ENCODE data around the gene SDCCAG8.

Gene SDCCAG8

DNA sequence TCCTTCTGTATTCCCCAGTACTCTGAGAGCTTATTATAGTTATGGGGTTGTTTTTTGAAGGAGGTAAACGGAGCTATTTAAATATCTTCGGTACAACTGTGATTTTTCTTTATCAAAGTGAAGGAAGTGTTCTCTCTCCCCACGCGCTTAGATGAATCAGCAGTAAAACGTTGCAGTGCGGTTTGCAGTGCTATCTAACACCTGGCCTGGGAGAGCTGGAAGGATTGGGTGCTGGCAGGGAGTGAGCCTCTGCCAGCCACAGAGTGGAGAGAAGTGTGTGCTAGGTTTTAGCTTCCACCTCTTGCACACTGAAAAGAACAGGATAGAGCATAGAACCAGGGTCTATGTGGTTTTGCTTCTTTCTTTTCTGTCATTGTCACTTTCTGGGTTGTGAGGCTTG, 165.9 kb downstream of the SDCCAG8 start:
- no peak for DNase-seq (ENCODE audit: low spot score)

DNA sequence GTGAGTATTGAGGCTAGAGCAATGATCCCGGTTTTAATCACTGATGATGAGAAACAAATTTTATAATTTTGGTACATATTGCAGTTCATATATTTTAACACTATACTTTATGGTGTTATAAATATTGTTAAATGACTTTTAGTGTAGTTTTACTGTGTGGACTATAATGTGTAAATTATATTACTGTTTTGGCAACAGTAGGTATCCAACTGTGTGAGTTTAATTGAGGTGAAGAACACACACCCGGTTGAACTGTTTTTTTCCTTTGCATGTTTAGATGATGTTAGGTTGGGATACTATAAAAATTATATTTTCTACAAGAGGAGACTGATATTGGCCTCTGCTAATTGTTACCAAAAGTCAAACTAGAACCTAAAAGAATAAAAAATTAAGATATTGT, 166.5 kb downstream of the SDCCAG8 start:
- no peak for DNase-seq (ENCODE audit: low spot score)

DNA sequence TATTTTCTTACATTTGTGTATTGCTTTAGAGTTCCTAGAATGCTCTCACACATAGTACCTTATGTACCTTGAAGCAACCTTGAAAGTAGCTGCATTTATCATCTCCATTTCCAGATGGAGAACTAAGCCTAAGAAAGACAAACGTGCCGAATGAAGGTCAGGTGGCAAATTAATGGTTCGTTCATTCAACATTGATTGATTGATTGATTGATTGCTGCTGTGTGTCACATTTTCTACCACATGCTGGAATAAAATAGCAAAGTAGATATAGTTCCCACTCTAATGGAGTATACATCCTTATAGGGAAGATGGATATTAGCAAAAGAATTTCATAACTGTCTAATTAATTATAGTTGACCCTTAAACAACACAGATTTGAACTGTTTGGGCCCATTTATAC, 172.2 kb downstream of the SDCCAG8 start:
- no peak for DNase-seq (ENCODE audit: low spot score)

DNA sequence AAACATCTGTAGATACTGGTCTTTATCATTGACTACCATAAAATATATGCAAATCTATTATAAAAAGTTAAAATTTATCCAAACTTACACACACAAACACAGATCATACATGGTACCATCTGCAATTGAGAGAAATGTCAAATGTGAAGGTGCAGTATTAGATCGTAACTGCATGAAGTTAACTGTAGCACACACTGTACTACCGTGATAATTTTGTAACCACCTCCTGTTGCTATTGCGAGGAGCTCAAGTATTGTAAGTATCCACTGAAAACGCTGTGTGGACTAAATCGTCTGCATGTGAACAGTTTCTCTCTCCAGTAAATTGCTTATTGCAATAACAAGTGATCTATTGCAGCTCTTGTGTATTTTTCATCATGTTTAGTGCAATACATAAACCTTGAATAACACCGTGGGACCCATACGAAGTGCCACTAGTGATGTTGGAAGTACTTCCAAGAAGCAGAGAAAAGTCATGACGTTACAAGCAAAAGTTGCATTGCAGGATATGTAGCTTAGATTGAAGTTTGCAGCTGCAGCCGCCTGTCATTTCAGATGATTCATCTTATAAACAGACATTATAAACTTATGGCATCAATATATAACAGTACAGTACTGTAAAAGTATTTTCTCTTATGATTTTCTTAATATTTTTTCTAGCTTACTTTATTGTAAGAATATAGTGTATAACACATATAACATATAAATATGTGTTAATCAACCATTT, 172.9 kb downstream of the SDCCAG8 start:
- DNase-seq (ENCODE audit: low spot score) = no peak

DNA sequence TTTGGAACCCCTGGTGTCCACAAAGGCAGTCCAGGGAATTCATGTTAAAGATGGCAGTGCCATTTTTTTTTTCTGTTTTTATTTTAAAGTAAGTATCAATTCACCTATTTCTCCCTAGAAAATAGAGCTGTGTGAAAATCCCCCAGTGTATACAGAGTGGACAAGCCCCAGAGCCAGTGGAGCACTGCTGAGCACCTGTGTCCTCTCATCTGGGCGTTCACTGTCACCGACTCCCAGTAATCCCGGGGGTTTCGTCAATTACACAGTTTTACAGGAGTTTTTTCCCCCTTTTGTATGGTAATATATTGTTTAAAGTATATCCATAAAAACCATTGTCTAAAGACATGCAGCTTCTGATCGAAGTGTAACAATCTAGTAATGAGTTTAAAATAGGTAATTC, 175.8 kb downstream of the SDCCAG8 start:
- no peak for DNase-seq (ENCODE audit: low spot score)

DNA sequence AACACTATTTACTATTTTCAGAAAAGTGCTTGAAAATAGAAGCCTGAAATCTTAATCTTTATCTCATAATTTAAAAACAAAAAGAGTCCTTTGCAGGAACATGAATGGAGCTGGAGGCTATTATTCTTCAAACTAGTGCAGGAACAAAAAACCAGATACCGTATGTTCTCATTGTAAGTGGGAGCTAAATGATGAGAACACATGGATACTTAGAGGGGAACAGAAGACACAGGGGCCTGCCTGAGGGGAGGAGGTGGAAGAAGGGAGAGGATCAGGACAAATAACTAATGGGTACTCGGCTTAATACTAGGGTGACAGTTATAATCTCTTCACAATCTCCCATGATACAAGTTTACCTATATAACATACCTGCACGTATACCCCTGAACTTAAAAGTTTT, 176.3 kb downstream of the SDCCAG8 start:
- no peak for DNase-seq (ENCODE audit: low spot score)

DNA sequence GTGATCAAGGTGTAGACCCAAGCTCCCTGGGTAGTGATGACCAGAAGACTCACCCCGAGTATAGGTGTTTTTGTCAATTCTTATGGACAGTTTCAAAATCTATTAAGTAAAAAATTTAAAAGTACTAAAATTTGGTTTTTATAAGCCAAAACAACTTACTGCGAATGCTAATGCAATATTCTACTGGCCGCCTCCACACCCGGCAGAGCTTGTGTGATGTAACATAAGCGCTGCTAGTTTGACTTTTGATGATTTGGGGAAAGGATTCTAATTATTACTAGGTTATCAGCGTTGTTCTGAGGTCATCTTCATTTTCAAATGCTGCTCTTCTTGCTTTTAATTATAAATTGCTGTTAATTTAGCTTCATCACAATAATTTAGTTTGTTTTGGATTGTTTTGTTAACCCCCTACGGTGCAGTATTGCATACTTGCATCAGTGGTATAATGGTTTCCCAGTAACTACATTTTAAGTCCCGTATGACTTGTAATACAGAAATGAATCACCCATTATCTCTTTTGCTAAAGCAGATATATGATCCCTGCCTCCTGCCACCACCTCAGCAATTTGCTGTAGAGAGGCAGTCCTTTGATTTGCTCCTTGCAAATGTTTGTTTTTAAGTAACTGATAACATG, 178.0 kb downstream of the SDCCAG8 start:
- no peak for DNase-seq (ENCODE audit: low spot score)

DNA sequence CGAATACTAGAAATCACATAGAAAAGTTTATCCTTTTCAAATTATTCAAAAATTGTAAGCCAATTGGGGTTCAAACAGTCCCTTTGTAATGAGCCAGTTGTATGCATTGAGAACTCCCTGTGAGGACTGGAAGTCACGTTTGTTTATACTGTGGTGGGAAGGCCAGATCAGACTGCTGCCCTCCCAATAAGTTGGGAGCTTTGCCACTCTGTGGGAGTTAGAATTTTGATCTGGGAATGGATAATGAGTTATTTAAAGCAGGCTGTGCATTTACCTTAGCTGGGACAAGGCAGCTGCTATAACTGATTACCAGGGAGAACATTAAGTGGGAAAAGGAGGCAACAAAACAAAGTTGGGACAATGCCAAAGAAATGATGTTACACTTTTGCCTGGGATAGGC, 178.8 kb downstream of the SDCCAG8 start:
- no peak for DNase-seq (ENCODE audit: low spot score)

DNA sequence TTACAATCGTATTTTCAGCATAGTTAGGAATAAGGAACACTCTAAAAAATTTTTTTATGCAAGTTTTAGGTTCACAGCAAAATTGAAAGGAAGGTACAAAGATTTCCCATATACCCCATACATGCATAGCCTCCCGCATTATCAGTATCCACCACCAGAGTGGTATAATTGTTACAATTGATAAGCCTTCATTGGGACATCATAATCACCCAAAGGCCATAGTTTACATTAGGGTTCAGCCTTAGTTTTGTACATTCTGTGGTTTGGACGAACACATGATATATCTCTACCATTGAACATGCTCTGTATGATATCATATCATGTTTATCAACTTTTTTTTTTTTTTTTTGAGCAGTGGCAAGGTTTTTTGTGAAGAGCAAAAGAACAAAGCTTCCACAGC, 180.0 kb downstream of the SDCCAG8 start:
- no peak for DNase-seq (ENCODE audit: low spot score)

DNA sequence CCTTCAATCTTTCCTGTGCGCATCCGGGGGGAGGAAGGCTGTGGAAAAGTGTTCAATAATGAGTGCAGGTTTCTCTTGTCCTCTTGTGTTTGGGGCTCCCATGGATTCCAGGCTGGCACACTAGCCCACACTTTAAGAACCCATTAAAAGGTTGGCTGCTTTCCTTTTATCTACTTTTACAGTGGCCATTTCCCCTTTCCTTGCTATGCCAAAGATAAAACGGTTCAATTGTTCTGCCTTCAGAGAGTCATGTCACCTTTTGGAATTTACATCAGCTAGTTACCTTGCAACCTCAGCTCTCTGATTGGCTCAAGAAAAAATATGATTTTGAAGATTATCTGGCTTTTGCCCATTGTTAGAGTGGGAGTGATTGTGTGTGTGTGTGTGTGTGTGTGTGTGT, 182.3 kb downstream of the SDCCAG8 start:
- no peak for DNase-seq (ENCODE audit: low spot score)

DNA sequence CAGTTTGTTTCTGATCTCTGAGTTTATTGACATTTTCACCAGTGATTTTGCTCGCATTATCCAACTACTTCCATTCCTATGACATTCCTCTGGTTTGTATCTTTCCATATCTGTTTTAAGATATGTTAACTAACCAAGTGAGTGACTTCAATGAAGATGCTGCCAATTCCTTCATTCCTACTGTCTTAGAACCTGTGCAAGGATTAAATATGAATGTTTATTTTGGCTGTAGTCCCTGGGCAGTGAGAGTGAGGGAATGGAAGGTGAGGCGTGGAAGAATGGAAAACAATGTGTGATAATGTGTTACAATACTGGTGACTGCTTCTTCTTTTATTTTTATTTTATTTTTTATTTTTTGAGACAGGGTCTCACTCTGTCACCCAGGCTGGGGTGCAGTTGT, 183.0 kb downstream of the SDCCAG8 start:
- DNase-seq (ENCODE audit: low spot score) = no peak

DNA sequence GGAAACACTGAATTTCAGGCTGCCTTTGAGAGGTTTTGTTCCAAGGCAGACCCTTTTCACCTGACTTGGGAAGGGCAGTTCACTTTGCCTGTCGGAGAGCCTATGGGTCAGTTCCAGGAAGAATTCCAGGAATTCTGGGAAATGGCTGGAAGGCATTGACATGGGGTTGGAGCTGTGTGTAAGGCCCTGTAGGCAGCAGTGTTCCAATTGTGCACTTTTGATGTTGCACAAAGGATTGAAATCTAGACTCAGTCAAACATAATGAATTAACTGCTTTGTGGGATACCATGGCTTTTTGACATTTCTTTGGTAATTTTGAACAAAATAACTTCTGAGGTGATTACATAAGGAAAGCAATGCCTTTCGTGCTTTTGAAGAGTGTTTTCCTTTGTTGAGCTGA, 184.6 kb downstream of the SDCCAG8 start:
- no peak for DNase-seq (ENCODE audit: low spot score)

DNA sequence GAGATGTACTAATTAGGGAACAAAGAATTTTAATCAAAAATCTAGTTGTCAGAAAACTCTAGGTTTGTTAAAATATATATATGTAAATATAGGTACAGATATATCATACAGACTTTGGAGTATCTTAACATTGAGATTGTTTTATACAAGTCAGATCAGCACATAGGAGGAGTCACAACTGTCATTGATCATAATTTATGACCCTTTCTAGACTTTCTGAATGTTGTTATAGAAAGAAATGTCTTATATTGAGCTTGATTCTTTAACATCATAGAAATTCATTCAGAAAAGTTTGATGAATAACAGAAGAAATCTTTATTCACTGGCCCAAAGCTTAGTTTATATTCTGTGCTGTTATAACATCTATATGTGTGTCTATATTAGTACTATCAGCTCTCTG, 185.8 kb downstream of the SDCCAG8 start:
- no peak for DNase-seq (ENCODE audit: low spot score)

DNA sequence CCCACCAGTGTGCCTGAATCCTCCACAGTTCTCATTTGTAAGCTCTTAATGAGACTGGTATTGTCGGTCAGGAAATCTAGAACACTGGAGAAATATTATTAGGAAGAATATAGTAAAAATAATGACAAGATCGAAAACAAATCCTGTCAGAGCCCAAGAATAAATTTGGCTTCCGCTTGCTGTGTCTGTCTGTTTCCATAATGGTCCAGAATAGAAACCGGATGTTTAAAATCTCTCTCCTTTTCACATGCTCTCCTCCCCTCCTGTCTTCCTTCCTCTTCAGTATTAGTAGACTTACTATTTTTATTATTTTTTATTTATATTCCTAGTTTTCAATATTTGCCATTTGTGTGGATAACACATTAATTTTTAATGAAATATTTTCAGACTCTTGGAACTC, 187.7 kb downstream of the SDCCAG8 start:
- DNase-seq (ENCODE audit: low spot score) = no peak

DNA sequence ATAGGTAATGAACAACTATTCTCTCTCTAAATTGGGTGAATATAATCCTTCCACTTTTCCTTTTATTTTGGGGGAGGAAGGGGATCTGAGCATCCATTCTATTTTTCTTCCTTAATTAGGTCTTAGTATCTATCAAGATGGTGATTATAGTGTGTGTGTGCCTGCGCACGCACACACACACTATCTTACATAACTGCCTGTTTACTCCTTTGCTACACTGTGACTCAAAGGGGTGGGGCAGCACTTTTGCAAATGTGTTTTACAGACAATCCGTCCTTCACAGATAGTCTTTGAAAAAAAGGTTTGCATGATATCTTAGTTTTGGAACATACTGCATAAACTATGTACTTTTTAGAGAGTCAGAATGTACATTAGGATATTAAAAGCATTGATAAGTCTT, 191.5 kb downstream of the SDCCAG8 start:
- DNase-seq (ENCODE audit: low spot score) = no peak

DNA sequence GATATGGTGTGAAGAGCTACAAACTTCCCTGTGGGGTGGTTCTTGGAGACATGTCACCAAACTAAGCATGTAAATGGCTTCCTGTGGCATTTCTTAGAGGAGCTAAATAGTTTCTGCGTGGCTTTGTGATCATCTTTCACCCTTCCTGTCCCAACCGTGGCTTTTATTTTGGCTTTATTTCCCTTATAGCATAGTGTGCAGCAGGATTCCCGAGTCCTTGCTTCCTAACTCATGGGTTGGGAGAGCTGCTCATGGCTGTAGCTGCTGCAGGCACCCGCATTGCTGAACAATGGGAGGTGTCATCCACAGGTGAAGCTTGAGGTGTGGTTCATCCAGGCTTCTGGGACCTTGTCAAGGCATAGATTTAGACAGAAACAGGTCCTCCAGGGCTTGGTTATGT, 192.0 kb downstream of the SDCCAG8 start:
- DNase-seq (ENCODE audit: low spot score) = no peak

DNA sequence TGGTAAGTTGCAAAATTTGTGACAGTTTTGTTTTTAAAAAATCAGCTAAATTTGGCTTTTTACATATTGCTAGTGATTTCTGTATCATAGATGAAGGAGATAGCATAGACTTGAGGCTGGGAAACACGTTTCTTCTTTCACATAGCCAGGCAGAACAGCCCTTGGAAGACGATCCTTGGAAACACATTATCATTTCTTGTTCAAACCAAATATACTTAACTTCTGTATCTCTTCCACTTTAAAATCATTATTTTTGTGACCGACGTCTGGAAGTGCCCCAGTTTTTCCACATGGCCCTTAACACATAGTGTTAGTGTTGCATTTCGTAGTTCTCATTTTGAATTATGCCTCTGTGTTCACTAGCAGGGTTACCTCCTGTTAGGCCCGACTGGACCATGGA, 193.5 kb downstream of the SDCCAG8 start:
- no peak for DNase-seq (ENCODE audit: low spot score)

DNA sequence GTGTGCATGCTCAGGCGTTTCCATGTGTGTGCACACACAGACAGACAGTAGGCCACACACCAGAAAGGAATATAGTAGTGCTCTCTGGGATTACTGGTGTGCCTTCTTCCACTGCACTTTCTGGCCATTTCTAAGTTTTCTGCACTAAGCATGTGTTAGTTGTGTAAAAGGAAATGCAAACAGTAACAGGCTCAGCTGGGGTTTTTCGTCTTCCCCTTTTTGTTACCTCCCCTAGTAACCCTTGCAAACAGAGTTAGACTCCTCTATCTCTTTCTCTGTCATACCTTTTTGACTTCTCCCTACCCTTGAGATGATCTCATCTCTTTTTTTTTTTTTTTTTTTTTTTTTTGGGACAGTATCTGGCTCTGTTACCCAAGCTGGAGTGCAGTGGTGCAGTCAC, 196.3 kb downstream of the SDCCAG8 start:
- DNase-seq (ENCODE audit: low spot score) = no peak

DNA sequence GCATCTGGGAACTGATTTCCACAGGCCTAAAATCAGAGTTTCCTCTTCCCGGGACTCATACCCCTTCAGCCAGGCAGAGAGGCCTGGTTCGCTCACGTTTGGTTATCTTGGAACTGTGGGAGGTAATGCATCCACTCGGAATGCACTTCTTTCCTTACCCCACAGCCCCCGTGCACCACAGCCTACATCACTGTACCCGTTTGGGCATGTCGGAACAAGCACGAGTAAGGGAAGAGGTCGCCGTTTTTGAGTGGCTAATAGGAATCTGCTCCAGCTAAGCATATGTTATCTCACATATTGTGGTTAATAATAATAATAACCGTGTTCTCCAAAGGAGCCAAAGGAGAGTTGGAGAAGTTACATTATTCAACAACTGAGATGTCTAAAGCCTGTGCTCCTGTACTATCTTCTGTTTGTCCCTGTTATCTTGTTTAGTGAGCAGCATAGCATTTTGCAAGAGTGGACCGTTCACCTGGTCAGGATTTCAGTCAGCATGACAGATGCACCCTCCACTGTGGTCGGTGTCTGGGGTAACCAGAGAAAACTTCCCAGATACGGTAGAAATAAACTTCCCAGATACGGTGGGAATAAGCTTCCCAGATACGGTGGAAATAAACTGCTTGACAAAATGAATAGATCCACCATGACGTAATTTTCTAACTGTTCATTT, 198.6 kb downstream of the SDCCAG8 start:
- no peak for DNase-seq (ENCODE audit: low spot score)

DNA sequence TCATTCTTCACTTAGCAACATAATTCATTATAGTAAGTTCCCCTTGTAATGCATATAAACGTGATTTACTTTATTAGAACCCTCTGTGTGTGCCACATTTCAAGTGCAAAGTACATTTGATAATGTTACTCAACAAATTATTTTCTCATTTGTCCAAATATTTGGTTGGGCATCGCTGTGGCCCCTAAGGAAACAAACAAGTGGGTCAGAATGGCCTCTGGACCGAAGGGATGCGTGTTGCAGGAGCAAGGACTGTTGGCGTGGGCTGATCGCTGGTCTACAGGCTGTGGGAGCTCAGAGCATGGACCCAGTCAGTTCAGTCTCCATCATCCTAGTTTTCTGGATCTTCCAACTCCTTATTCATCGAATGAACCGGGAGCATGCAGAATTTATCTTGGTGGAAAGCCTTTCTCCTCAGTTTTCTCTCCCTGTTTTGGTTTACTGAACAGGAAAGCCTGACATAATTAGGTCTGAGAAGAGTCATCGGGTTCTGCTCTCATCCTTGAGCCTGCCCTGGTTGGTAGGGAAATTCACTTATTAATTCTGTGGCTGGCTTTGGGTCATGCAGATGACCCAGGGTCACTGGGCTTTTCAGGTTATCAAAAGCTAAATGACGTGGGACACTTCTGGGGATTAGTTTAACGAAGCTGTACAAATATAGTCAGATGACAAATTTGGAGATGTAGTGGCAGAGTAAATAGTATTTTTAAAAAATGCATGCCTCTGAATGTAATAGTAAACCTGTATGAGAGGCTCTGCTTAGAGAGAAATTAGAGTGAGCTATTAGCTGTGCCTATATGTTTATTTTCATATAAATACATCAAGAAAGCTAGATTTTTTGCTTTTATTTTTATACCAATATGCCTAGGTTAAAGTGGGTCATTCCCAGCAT, 200.2 kb downstream of the SDCCAG8 start:
- no peak for DNase-seq (ENCODE audit: low spot score)

DNA sequence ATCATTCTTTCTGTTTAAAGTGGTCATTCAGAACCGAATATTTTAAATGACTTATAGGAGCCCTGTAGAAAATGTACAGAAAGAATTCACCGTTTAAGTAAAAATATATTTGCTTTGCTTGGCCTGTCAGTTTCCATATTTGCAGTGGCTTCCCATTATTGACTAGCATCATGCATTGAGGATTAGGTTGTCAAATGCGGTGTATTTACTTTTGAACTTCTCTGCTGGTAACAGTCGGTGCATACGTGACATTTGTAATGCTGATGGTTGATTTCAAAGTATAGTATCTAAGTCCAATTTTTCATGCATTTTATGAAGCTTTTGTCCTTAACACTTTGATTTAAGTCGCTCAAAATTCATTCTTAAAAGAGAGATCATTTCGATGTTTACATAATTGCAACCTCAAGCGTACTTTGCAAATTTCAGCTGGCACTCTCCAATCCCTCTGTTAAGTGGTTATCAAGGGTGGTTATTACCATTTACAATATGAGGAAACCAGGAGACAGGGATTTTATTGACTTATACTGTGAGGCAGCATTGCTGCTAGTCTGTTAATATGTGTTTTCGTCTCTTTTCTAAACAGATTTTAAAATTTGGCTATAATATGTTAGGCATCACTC, 201.6 kb downstream of the SDCCAG8 start:
- no peak for DNase-seq (ENCODE audit: low spot score)

DNA sequence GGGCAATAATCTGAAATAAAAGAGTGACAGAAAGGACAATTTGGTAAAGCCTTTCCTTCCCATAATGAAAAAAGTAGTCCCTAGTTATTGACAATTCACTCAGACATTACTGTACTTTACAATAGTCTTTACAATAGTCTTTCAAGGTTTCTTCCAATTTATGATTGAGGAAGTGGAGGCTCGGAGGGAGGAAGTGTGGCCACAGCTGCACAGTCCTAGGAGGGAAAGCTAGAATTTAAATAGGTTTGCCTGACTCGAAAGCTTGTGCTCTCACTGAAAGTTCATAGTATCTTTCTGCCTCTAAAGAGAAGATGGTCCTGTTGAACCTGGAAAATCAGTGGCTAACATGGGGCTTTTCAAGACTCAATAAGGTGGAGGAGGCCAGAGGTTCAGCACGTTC, 203.2 kb downstream of the SDCCAG8 start:
- no peak for DNase-seq (ENCODE audit: low spot score)

All from RKO (cell line).